Esophagus squamous epithelium (tissue), 4 donors: Measurements from ENCODE around the gene HLCS.

Experiments
- POLR2A ChIP-seq, 4 donors: fragments of 450-650 bp; IDR thresholded peaks; one replicate each; pipeline ENCODE4 v1.6.1; 2017; ENCODE audit warnings: antibody characterized with exemption in 4 of 4, mild to moderate bottlenecking in 4 of 4, moderate library complexity in 3 of 4
- TF ChIP-seq, protein P1 (sequence below), 6 experiments: fragments of 450-650 bp in 4 of 6; fragments of 200-600 bp in 2 of 6; sonication (generic) in 2 of 6; IDR thresholded peaks; one replicate each; pipeline ENCODE4 v1.5.1; 2016 to 2019; ENCODE audit warnings: antibody characterized with exemption in 6 of 6, mild to moderate bottlenecking in 4 of 6, moderate library complexity in 4 of 6

DNA sequence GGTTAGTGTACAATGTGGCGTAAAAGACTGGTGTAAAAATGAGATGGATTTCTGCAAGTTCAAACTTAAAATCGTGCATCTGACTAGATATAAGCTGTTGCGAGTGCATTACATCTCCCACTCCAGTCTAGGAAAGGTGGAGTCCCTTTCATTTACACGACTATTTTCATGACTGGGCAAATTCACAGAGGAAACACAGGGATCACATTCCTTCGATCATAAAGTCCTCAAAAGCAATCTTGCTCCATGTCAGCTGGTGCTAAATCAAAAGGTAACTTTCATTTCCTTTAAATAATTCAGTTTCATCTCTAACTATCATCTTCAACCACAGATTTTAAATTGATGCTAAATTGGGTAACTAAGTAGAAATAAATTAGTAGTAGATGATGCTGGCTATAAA lies 100.0 kb downstream of the HLCS start:
- TF ChIP-seq, protein P1, sequence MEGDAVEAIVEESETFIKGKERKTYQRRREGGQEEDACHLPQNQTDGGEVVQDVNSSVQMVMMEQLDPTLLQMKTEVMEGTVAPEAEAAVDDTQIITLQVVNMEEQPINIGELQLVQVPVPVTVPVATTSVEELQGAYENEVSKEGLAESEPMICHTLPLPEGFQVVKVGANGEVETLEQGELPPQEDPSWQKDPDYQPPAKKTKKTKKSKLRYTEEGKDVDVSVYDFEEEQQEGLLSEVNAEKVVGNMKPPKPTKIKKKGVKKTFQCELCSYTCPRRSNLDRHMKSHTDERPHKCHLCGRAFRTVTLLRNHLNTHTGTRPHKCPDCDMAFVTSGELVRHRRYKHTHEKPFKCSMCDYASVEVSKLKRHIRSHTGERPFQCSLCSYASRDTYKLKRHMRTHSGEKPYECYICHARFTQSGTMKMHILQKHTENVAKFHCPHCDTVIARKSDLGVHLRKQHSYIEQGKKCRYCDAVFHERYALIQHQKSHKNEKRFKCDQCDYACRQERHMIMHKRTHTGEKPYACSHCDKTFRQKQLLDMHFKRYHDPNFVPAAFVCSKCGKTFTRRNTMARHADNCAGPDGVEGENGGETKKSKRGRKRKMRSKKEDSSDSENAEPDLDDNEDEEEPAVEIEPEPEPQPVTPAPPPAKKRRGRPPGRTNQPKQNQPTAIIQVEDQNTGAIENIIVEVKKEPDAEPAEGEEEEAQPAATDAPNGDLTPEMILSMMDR (IDR thresholded peaks at IDR 0.05), result no peak
- no peak for TF ChIP-seq POLR2A (IDR thresholded peaks at IDR 0.05)
